Left colon (tissue), 2 donors: ENCODE results near the gene TAPT1. TPM values are rescaled to one million over a fixed set of nuclear protein-coding genes. Genes with fewer than 3 reads are reported as not detected.
"Not testable (repeated sequence)": the region's sequence is repeated elsewhere in the genome, so short reads cannot be mapped to it uniquely, and the experiment has no call there.

Experiments used
- ATAC-seq: fragments of 200-7000 bp; cut with Tn5 transposase; one replicate; pipeline ENCODE4 v1.9.1; 2020; ENCODE audit warnings: mild to moderate bottlenecking, moderate library complexity
- DNase-seq, 2 donors: peaks; one replicate each; pipeline ENCODE4 v3.0.0-alpha.2; 2020
- intact Hi-C, 2 donors: fragments of 100-400 bp; cut with DNase I in 1 of 2; cut with micrococcal nuclease in 1 of 2; formaldehyde crosslinking; loops; one replicate each; pipeline versions ENCODE4 v1.11.2 to v1.14.0; 2022; cut with DNase I, micrococcal nuclease
- long read RNA-seq: library from polyadenylated mRNA; unstranded; transcript quantifications from one replicate; pipeline ENCODE4 v2.0.0, GENCODE V29; 2021
- total RNA-seq, 2 donors: library from RNA; stranded (reverse); fragmentation: NEBNext Ultra II Directional; extraction: Animal tissue kit (Norgen Biotek cat#: 25700); gene quantifications; one replicate each; pipeline ENCODE4 v1.2.1, GENCODE V29; 2021
- donor health status: DM: no; HTN: no; CAD: no.
- donor health status: DM: yes; HTN: yes; CAD: no.

The TAPT1 gene
- 10 to 100 TPM; 37.5 to 41.2 TPM for total RNA-seq
- long read RNA-seq, full-length matches to known transcripts = 40 of 53 reads
- long read RNA-seq, partial matches to known transcripts = 3 of 53 reads
- long read RNA-seq, other reads (novel, unspliced or antisense) = 10 of 53 reads

GRCh38 chr4:16225863-16226815 is at the start of gene TAPT1:
TSS of gene TAPT1 (minus strand) at chr4:16226471. CDS start at chr4:16226457, 14 bp downstream.
- ATAC-seq = peak; percentile 79
- intact Hi-C loops = no loop called here
- peak; percentile 83 to 87 for DNase-seq

GRCh38 chr4:16271411-16271810 is 45.1 kb upstream of the TAPT1 start:
- DNase-seq = no peak
- intact Hi-C loops = no loop called here

GRCh38 chr4:16270454-16271328 is 44.4 kb upstream of the TAPT1 start:
- intact Hi-C loops = no loop called here
- no peak for ATAC-seq
- no peak for DNase-seq

More at GRCh38 chr4:16271411-16271810, 45.1 kb upstream of the TAPT1 start:
- ATAC-seq = no peak

GRCh38 chr4:16269742-16270453 is 43.6 kb upstream of the TAPT1 start:
- not testable (repeated sequence) for DNase-seq, ATAC-seq
- intact Hi-C loops = loop anchor here in 1 of 2 donors (5.0 kb wide), 1 partner anchor 243 kb away; no protein-coding TSS in a partner anchor

- DNase-seq (no peak), ATAC-seq (no peak)
- intact Hi-C loops = loop anchor here in 1 of 2 donors (5.0 kb wide), 1 partner anchor 242 kb away; no protein-coding TSS in a partner anchor
These were observed 43.0 kb upstream of the TAPT1 start for GRCh38 chr4:16269240-16269639.

- intact Hi-C loops = loop anchor here in 1 of 2 donors (5.0 kb wide), 1 partner anchor 241 kb away; no protein-coding TSS in a partner anchor
- ATAC-seq = no peak
- DNase-seq = no peak
These were observed 42.0 kb upstream of the TAPT1 start for GRCh38 chr4:16268290-16268689.

- intact Hi-C loops = loop anchor here in 1 of 2 donors (5.0 kb wide), 1 partner anchor 240 kb away; no protein-coding TSS in a partner anchor
- ATAC-seq (no peak), DNase-seq (no peak)
These were observed 41.4 kb upstream of the TAPT1 start for GRCh38 chr4:16267639-16268038.

GRCh38 chr4:16265820-16266219 is 39.5 kb upstream of the TAPT1 start:
- intact Hi-C loops = loop anchor here in 1 of 2 donors (5.0 kb wide), 1 partner anchor 239 kb away; no protein-coding TSS in a partner anchor
- ATAC-seq (no peak), DNase-seq (no peak)

GRCh38 chr4:16264798-16265197 is 38.5 kb upstream of the TAPT1 start:
- ATAC-seq (no peak), DNase-seq (no peak)
- intact Hi-C loops = loop anchor here in 1 of 2 donors (5.0 kb wide), 1 partner anchor 237 kb away; no protein-coding TSS in a partner anchor

- ATAC-seq = no peak
- intact Hi-C loops = no loop called here
These were observed 36.8 kb upstream of the TAPT1 start for GRCh38 chr4:16263056-16263455.

GRCh38 chr4:16262188-16262587 is 35.9 kb upstream of the TAPT1 start:
- DNase-seq (no peak), ATAC-seq (no peak)
- intact Hi-C loops = no loop called here

More at GRCh38 chr4:16263056-16263455, 36.8 kb upstream of the TAPT1 start:
- no peak for DNase-seq

GRCh38 chr4:16261313-16261878 is 35.1 kb upstream of the TAPT1 start:
- DNase-seq (no peak), ATAC-seq (no peak)
- intact Hi-C loops = no loop called here

GRCh38 chr4:16259889-16260246 is 33.6 kb upstream of the TAPT1 start:
- no peak for DNase-seq
- intact Hi-C loops = no loop called here
- no peak for ATAC-seq

- no peak for DNase-seq
- intact Hi-C loops = no loop called here
- no peak for ATAC-seq
These were observed 33.1 kb upstream of the TAPT1 start for GRCh38 chr4:16259241-16259888.

GRCh38 chr4:16257611-16258010 is 31.3 kb upstream of the TAPT1 start:
- intact Hi-C loops = no loop called here
- ATAC-seq (no peak), DNase-seq (no peak)

- no peak for ATAC-seq
- no peak for DNase-seq
- intact Hi-C loops = no loop called here
These were observed 30.1 kb upstream of the TAPT1 start for GRCh38 chr4:16256343-16256742.

GRCh38 chr4:16255730-16256129 is 29.5 kb upstream of the TAPT1 start:
- intact Hi-C loops = no loop called here
- DNase-seq = no peak
- ATAC-seq = no peak
